IPS-18c (cell line): ENCODE data around the gene RNF19B.

ENCODE experiments used
- H3K4me3 ChIP-seq: 2 replicates; pipeline ENCODE4 v1.7.0; 2013; ENCODE audit warnings: low read depth, mild to moderate bottlenecking, low read length, moderate library complexity; ENCODE audit not compliant: insufficient read depth
- H3K9me3 ChIP-seq: one replicate; pipeline ENCODE4 v1.6.1; 2013; ENCODE audit warnings: mild to moderate bottlenecking, low read length, moderate library complexity; ENCODE audit not compliant: control insufficient read depth, insufficient read depth

The RNF19B gene

DNA sequence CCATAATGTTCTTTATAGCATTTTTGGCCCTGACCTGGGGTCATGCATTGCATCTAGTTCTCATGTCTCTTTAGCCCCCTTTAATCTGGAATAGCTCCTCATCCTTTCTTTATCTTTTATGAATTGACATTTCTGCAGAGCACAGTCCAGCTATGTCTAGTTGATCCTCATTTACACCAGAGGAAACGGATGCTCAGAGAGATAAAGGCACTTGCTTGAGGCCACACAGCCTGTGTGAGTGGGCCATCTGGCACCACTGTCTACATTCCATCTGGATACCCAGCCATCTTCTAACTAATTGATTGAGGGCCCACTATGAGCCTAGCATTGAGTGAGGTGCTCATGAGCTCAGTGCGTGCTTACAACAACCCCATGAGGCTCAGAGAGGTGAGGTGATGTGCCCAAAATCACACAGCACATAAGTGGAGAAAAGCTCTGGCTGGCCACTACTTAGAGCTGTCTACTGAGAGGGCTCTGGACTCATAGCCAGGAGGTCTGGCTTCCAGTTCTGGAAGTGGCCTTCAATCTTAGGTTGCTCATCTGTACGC, 74.8 kb downstream of the RNF19B start:
- no peaks in the 10 kb centered on the region for H3K9me3 ChIP-seq

DNA sequence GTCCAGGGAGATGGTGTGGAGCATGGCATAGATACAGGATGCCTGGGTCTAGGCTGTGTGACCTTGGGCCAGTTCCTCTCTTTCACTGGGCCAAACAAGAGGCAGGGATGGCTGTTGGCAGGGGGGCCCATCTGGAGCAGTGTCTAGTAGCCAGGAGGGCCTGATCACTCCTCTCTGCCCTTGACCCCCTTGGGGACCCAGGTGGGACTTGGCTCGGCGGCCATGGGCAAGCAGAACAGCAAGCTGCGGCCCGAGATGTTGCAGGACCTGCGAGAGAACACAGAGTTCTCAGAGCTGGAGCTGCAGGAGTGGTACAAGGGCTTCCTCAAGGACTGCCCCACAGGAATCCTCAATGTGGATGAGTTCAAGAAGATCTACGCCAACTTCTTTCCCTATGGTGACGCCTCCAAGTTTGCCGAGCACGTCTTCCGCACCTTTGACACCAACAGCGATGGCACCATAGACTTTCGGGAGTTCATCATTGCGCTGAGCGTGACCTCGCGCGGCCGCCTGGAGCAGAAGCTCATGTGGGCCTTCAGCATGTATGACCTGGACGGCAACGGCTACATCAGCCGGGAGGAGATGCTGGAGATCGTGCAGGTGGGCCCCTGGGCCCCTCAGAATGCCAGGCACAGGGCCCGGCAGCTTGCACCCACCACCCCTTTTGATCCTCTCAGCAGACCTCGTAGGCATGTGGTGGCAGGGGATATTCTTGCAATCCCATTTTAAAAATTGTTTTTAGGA, 75.8 kb downstream of the RNF19B start:
- no peak overlapping the region for H3K4me3 ChIP-seq
- H3K9me3 ChIP-seq: no peaks in the 10 kb centered on the region

More for the DNA sequence above, 74.8 kb downstream of the RNF19B start:
- no peak overlapping the region for H3K4me3 ChIP-seq

DNA sequence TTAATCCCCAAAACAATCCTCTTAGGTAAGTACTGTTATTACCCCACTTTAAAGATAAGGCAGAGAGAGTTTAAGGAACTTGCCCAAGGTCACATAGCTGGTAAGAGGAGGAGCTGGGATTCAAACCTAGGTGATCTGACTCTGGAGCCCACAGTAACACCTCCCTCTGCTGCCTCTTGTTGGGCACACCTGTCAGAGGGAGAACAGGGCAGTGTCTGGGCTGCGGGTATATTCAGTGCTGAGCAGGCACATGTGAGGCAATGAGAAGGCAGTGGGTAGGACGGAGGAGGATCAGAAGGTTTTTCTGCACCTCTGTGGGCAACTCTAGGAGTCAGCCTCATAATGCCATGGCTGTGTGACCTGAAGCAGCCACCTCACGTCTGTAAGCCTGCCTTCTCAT, 76.5 kb downstream of the RNF19B start:
- no peaks in the 10 kb centered on the region for H3K9me3 ChIP-seq
- no peak overlapping the region for H3K4me3 ChIP-seq

DNA sequence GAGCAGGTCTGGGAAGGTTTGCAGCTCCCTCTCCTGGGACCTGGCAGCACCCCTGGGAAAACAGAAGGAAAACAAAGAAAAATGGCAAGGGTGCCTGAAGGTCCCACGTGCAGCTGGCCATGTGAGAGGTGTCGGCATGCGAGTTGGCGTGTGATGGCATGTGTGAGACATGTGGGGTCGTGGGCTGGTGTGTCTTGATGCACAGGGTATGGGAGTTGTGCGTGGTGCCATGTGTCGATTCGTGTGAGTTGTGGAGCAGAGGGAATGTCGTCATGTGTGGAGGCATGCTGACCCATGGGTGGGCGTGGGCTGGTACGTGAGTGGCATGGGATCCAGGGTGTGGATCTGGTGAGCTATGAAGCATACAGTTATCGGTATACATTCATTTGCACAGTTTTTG, 77.0 kb downstream of the RNF19B start:
- no peak overlapping the region for H3K4me3 ChIP-seq
- no peaks in the 10 kb centered on the region for H3K9me3 ChIP-seq

DNA sequence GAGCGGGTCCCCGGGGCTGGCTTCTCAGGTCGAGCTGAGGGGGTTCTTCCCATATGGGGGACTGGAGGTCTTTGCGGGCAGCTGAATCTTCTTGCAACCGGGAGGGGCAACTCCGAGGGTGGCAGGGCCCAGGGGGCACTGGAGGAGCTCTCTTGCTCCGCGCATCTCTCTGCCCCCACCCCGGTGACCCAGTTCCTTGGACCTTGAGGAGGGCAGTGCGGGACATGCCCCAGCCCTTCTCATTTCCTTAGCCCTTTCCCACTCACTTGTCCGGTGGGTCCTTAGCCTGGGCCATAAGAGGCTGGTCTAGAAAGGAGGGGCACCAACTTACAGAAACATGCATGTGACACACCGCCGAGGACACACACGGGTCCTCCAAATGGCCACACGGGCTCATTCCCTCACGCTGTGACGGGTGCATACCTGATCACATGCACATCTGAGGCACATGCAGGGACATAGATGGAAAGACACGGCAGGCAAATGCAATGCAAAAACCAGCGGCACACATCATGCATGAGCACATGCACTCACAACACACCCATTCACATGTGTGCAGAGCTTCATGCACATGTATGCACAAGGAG, 77.7 kb downstream of the RNF19B start:
- no peaks in the 10 kb centered on the region for H3K9me3 ChIP-seq
- no peak overlapping the region; the same call in 1 of the 2 replicates for H3K4me3 ChIP-seq
